Measurements from ENCODE around the gene CNDP1. TPM values are rescaled to one million over a fixed set of nuclear protein-coding genes. Genes with fewer than 3 reads are reported as not detected.
A peak's percentile ranks its signal among the peaks of the same experiment; 100 is the strongest.

CNDP1 gene
- total and polyA plus RNA-seq, 7 experiments from 2014 or later: 0.12 to 0.34 (median 0.19) TPM; not detected in 4

- Histone ChIP-seq H3K36me3 (ENCODE audit: control insufficient read depth in 2 of 3, insufficient read depth in 3 of 3, low read length in 3 of 3) (peaks cover 0 to 47% (median 19%) of the 10 kb centered on the region in 3 experiments), H3K4me1 (ENCODE audit: control insufficient read depth in 2 of 2, insufficient read depth in 2 of 2, low read length in 2 of 2) (peaks cover 33 to 39% of the 10 kb centered on the region in 2 donors), H3K4me3 (ENCODE audit: low read length) (no peak overlapping the region), H3K27ac (ENCODE audit: low read depth, low read length) (no peak overlapping the region), H3K27me3 (ENCODE audit: control insufficient read depth in 2 of 2, insufficient read depth in 2 of 2, low read length in 2 of 2) (no peaks in the 10 kb centered on the region), H3K9me3 (ENCODE audit: control insufficient read depth in 2 of 3, low read length in 3 of 3) (no peaks in the 10 kb centered on the region)
- Mint-ChIP-seq H3K27ac (peak overlapping the region in 7 of 9 donors; percentile 25 to 97 (median 47)), H3K4me3 (peak overlapping the region in 5 of 10 donors; percentile 18 to 98 (median 53)), H3K27me3 (no peaks in the 10 kb centered on the region), H3K4me1 (peaks cover 27 to 61% (median 55%) of the 10 kb centered on the region in 7 donors), H3K36me3 (peaks cover 13 to 33% (median 28%) of the 10 kb centered on the region in 5 donors), H3K9me3 (no peaks in the 10 kb centered on the region)
- ChIA-PET POLR2A (no interaction called here), CTCF (interaction anchor here (1.9 kb wide), 1 partner anchor 50 kb away, joined by 5 read pairs; no protein-coding TSS in a partner anchor)
- ATAC-seq: no peak
- DNase-seq: no peak
- intact Hi-C loops (cut with micrococcal nuclease): no loop called here
These were observed 32.9 kb upstream of the CNDP1 start for GRCh38 chr18:74501386-74501785.

- ChIA-PET CTCF (interaction anchor here (0.6 to 1.9 kb wide), 3 partner anchors 9 to 49 kb away, joined by 3 to 5 read pairs (median 4); no protein-coding TSS in a partner anchor), POLR2A (no interaction called here)
- H3K4me3 Mint-ChIP-seq: no peak overlapping the region
- no peak overlapping the region for H3K4me3 ChIP-seq (ENCODE audit: low read length)
- no peaks in the 10 kb centered on the region for H3K27me3 ChIP-seq (ENCODE audit: control insufficient read depth in 2 of 2, insufficient read depth in 2 of 2, low read length in 2 of 2)
- no peak overlapping the region for H3K27ac ChIP-seq (ENCODE audit: low read depth, low read length)
- H3K9me3 ChIP-seq (ENCODE audit: control insufficient read depth in 2 of 3, low read length in 3 of 3): no peaks in the 10 kb centered on the region
- H3K4me1 Mint-ChIP-seq: peaks cover 30 to 58% (median 45%) of the 10 kb centered on the region in 7 donors
- no peaks in the 10 kb centered on the region for H3K27me3 Mint-ChIP-seq
- peak overlapping the region in 2 of 9 donors; percentile 29 to 33 for H3K27ac Mint-ChIP-seq
- no peak for DNase-seq
- H3K9me3 Mint-ChIP-seq: no peaks in the 10 kb centered on the region
- H3K36me3 Mint-ChIP-seq: peaks cover 25 to 49% (median 36%) of the 10 kb centered on the region in 5 donors
- H3K36me3 ChIP-seq (ENCODE audit: control insufficient read depth in 2 of 3, insufficient read depth in 3 of 3, low read length in 3 of 3): peaks cover under 1 to 64% (median 19%) of the 10 kb centered on the region in 3 experiments
- H3K4me1 ChIP-seq (ENCODE audit: control insufficient read depth in 2 of 2, insufficient read depth in 2 of 2, low read length in 2 of 2): peaks cover 19 to 23% of the 10 kb centered on the region in 2 donors
- no peak for ATAC-seq
- intact Hi-C loops (cut with micrococcal nuclease): no loop called here
These were observed 31.2 kb upstream of the CNDP1 start for GRCh38 chr18:74503137-74503536.

- POLR2A ChIA-PET: no interaction called here
- Histone ChIP-seq H3K27ac (ENCODE audit: low read depth, low read length) (no peak overlapping the region), H3K9me3 (ENCODE audit: control insufficient read depth in 2 of 3, low read length in 3 of 3) (no peaks in the 10 kb centered on the region), H3K4me3 (ENCODE audit: low read length) (no peak overlapping the region), H3K4me1 (ENCODE audit: control insufficient read depth in 2 of 2, insufficient read depth in 2 of 2, low read length in 2 of 2) (peaks cover 0 to 1% of the 10 kb centered on the region in 2 donors), H3K27me3 (ENCODE audit: control insufficient read depth in 2 of 2, insufficient read depth in 2 of 2, low read length in 2 of 2) (no peaks in the 10 kb centered on the region), H3K36me3 (ENCODE audit: control insufficient read depth in 2 of 3, insufficient read depth in 3 of 3, low read length in 3 of 3) (peaks cover 17 to 90% (median 22%) of the 10 kb centered on the region in 3 experiments)
- Mint-ChIP-seq H3K36me3 (peaks cover 25 to 67% (median 42%) of the 10 kb centered on the region in 5 donors), H3K4me3 (no peak overlapping the region), H3K4me1 (peaks cover 16 to 32% (median 29%) of the 10 kb centered on the region in 7 donors), H3K27me3 (no peaks in the 10 kb centered on the region), H3K9me3 (no peaks in the 10 kb centered on the region), H3K27ac (peak overlapping the region in 1 of 9 donors; percentile 26)
- DNase-seq: no peak
- no peak for ATAC-seq
- intact Hi-C loops (cut with micrococcal nuclease): no loop called here
- CTCF ChIA-PET: interaction anchor here (0.7 to 1.0 kb wide), 2 partner anchors 9 to 151 kb away, joined by 3 read pairs; no protein-coding TSS in a partner anchor
These were observed 28.5 kb upstream of the CNDP1 start for GRCh38 chr18:74505776-74506175.

GRCh38 chr18:74506448-74507084, 27.7 kb upstream of the CNDP1 start:
- Histone ChIP-seq H3K9me3 (ENCODE audit: control insufficient read depth in 2 of 3, low read length in 3 of 3) (no peaks in the 10 kb centered on the region), H3K36me3 (ENCODE audit: control insufficient read depth in 2 of 3, insufficient read depth in 3 of 3, low read length in 3 of 3) (peaks cover 21 to 91% (median 24%) of the 10 kb centered on the region in 3 experiments), H3K27me3 (ENCODE audit: control insufficient read depth in 2 of 2, insufficient read depth in 2 of 2, low read length in 2 of 2) (no peaks in the 10 kb centered on the region), H3K4me1 (ENCODE audit: control insufficient read depth in 2 of 2, insufficient read depth in 2 of 2, low read length in 2 of 2) (no peaks in the 10 kb centered on the region), H3K27ac (ENCODE audit: low read depth, low read length) (no peak overlapping the region), H3K4me3 (ENCODE audit: low read length) (no peak overlapping the region)
- peaks cover 10 to 25% (median 21%) of the 10 kb centered on the region in 7 donors for H3K4me1 Mint-ChIP-seq
- H3K36me3 Mint-ChIP-seq: peaks cover 25 to 64% (median 37%) of the 10 kb centered on the region in 5 donors
- intact Hi-C loops (cut with micrococcal nuclease): no loop called here
- DNase-seq (no peak), ATAC-seq (no peak)
- ChIA-PET CTCF (interaction anchor here (1.0 kb wide), 1 partner anchor 152 kb away, joined by 3 read pairs; no protein-coding TSS in a partner anchor), POLR2A (no interaction called here)
- H3K27me3 Mint-ChIP-seq: no peaks in the 10 kb centered on the region
- H3K4me3 Mint-ChIP-seq: peak overlapping the region in 1 of 10 donors; percentile 51
- H3K27ac Mint-ChIP-seq: peak overlapping the region in 2 of 9 donors; percentile 41 to 71
- H3K9me3 Mint-ChIP-seq: no peaks in the 10 kb centered on the region

- Histone ChIP-seq H3K36me3 (ENCODE audit: control insufficient read depth in 2 of 3, insufficient read depth in 3 of 3, low read length in 3 of 3) (peaks cover 20 to 93% (median 21%) of the 10 kb centered on the region in 3 experiments), H3K4me1 (ENCODE audit: control insufficient read depth in 2 of 2, insufficient read depth in 2 of 2, low read length in 2 of 2) (no peaks in the 10 kb centered on the region), H3K4me3 (ENCODE audit: low read length) (no peak overlapping the region), H3K9me3 (ENCODE audit: control insufficient read depth in 2 of 3, low read length in 3 of 3) (no peaks in the 10 kb centered on the region), H3K27me3 (ENCODE audit: control insufficient read depth in 2 of 2, insufficient read depth in 2 of 2, low read length in 2 of 2) (no peaks in the 10 kb centered on the region), H3K27ac (ENCODE audit: low read depth, low read length) (no peak overlapping the region)
- Mint-ChIP-seq H3K4me3 (no peak overlapping the region), H3K27me3 (no peaks in the 10 kb centered on the region), H3K27ac (peak overlapping the region in 3 of 9 donors; percentile 13 to 36 (median 19)), H3K4me1 (peaks cover 10 to 25% (median 18%) of the 10 kb centered on the region in 7 donors), H3K36me3 (peaks cover 25 to 68% (median 35%) of the 10 kb centered on the region in 5 donors), H3K9me3 (no peaks in the 10 kb centered on the region)
- CTCF ChIA-PET: no interaction called here
- DNase-seq (no peak), ATAC-seq (no peak)
- intact Hi-C loops (cut with micrococcal nuclease): no loop called here
- POLR2A ChIA-PET: no interaction called here
These were observed 27.0 kb upstream of the CNDP1 start for GRCh38 chr18:74507097-74507881.

GRCh38 chr18:74507927-74508326, 26.4 kb upstream of the CNDP1 start:
- intact Hi-C loops (cut with micrococcal nuclease): no loop called here
- ATAC-seq: no peak
- no peak for DNase-seq
- Histone ChIP-seq H3K27me3 (ENCODE audit: control insufficient read depth in 2 of 2, insufficient read depth in 2 of 2, low read length in 2 of 2) (no peaks in the 10 kb centered on the region), H3K9me3 (ENCODE audit: control insufficient read depth in 2 of 3, low read length in 3 of 3) (no peaks in the 10 kb centered on the region), H3K4me1 (ENCODE audit: control insufficient read depth in 2 of 2, insufficient read depth in 2 of 2, low read length in 2 of 2) (no peaks in the 10 kb centered on the region), H3K27ac (ENCODE audit: low read depth, low read length) (no peak overlapping the region), H3K4me3 (ENCODE audit: low read length) (no peak overlapping the region), H3K36me3 (ENCODE audit: control insufficient read depth in 2 of 3, insufficient read depth in 3 of 3, low read length in 3 of 3) (peaks cover 15 to 93% (median 21%) of the 10 kb centered on the region in 3 experiments)
- ChIA-PET POLR2A (no interaction called here), CTCF (no interaction called here)
- Mint-ChIP-seq H3K27ac (peak overlapping the region in 2 of 9 donors; percentile 13 to 36), H3K4me1 (peaks cover 10 to 21% (median 13%) of the 10 kb centered on the region in 7 donors), H3K9me3 (no peaks in the 10 kb centered on the region), H3K4me3 (no peak overlapping the region), H3K27me3 (no peaks in the 10 kb centered on the region), H3K36me3 (peaks cover 25 to 70% (median 37%) of the 10 kb centered on the region in 5 donors)

Data from naive thymus-derived CD4-positive, alpha-beta T cell (primary cell).